ENCODE data around the gene YIPF1.

DNA sequence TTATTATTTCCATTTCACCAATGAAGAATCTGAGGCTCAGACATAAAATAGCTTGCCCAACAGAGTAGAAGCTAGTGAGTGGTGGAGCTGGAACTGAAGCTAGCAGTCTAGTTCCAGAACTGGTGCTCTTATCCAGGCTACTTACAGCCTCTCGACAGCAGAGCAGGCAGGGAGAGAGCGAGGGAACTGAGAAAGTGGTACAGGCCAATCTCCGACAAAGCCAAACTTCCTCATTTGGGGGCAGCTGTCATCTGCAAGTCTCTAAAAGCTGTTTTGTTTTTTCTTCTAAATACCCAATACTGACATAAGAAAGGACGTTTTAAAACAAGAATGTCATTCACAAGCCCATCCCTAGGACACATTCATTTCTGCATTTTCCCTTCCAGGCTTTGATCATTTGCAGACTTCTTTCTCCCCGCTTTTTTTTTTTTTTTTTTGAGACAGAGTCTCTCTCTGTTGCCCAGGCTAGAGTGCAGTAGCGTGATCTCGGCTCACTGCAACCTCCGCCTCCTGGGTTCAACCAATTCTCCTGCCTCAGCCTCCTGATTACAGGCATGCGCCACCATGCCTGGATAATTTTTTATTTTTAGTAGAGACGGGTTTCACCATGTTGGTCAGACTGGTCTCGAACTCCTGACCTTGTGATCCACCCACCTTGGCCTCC lies 20.0 kb downstream of the YIPF1 start:
- TF ChIP-seq, protein P1, sequence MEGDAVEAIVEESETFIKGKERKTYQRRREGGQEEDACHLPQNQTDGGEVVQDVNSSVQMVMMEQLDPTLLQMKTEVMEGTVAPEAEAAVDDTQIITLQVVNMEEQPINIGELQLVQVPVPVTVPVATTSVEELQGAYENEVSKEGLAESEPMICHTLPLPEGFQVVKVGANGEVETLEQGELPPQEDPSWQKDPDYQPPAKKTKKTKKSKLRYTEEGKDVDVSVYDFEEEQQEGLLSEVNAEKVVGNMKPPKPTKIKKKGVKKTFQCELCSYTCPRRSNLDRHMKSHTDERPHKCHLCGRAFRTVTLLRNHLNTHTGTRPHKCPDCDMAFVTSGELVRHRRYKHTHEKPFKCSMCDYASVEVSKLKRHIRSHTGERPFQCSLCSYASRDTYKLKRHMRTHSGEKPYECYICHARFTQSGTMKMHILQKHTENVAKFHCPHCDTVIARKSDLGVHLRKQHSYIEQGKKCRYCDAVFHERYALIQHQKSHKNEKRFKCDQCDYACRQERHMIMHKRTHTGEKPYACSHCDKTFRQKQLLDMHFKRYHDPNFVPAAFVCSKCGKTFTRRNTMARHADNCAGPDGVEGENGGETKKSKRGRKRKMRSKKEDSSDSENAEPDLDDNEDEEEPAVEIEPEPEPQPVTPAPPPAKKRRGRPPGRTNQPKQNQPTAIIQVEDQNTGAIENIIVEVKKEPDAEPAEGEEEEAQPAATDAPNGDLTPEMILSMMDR (IDR thresholded peaks at IDR 0.05), result no peak
- TF ChIP-seq EZH2 (IDR thresholded peaks at IDR 0.05), result no peak
